GM23338 (cell line): ENCODE measurements around the gene TMEM204.

Experiments used
- CTCF ChIP-seq, 2 experiments: fragments of 200-600 bp in 1 of 2; sonication (generic) in 1 of 2; conservative IDR thresholded peaks; 2 replicates each; pipeline versions ENCODE4 v1.5.1 to v1.6.1; 2016 to 2017; ENCODE audit warnings: antibody characterized with exemption in 2 of 2, low read depth in 2 of 2, mild to moderate bottlenecking in 2 of 2, moderate library complexity in 1 of 2
- EZH2 ChIP-seq: fragments of 200-600 bp; sonication (generic); IDR thresholded peaks from one replicate; pipeline ENCODE4 v1.8.0; 2017; ENCODE audit warnings: antibody characterized with exemption, mild to moderate bottlenecking, low read depth; ENCODE audit not compliant: unreplicated experiment
- EZH2phosphoT487 ChIP-seq: fragments of 200-600 bp; sonication (generic); IDR thresholded peaks from one replicate; pipeline ENCODE4 v1.8.1; 2018; ENCODE audit warnings: antibody characterized with exemption; ENCODE audit not compliant: unreplicated experiment
- POLR2AphosphoS5 ChIP-seq: IDR thresholded peaks from 2 replicates; pipeline ENCODE4 v1.6.1; 2016; ENCODE audit warnings: antibody characterized with exemption, low read depth

- no peak for TF ChIP-seq CTCF (conservative IDR thresholded peaks at IDR 0.05; ENCODE audit: low read depth in 2 of 2)
- no peak for TF ChIP-seq EZH2
- no peak for TF ChIP-seq EZH2phosphoT487
- no peak for TF ChIP-seq POLR2AphosphoS5
These were observed 28.4 kb downstream of the TMEM204 start for GRCh38 chr16:1561836-1562235.
